Cardiac septum (tissue), 1 donor: ENCODE data around the gene PEMT. TPM values are rescaled to one million over a fixed set of nuclear protein-coding genes. Genes with fewer than 3 reads are reported as not detected.
"Not testable (repeated sequence)": the region's sequence is repeated elsewhere in the genome, so short reads cannot be mapped to it uniquely, and the experiment has no call there.

Experiments used
- DNase-seq: peaks from one replicate; pipeline ENCODE4 v3.0.0-alpha.2; 2020; ENCODE audit warnings: low spot score
- intact Hi-C: fragments of 100-400 bp; cut with DNase I; formaldehyde crosslinking; loops from one replicate; pipeline ENCODE4 v1.14.0; 2022
- total RNA-seq: library from RNA; stranded (reverse); fragmentation: NEBNext Ultra II Directional; extraction: Animal tissue kit (Norgen Biotek cat#: 25700); gene quantifications from one replicate; pipeline ENCODE4 v1.2.1, GENCODE V29; 2021
- donor health status: DM: no; HTN: no; CAD: no.

PEMT gene
- total RNA-seq, 1 donor from 2014 or later, result 16.8 TPM

- intact Hi-C loops, result loop anchor here (5.0 kb wide), 1 partner anchor 90 kb away; no protein-coding TSS in a partner anchor
- DNase-seq, result peak; percentile 95
Measured at GRCh38 chr17:17476865-17477467, 114.5 kb downstream of the PEMT start, which contains the start of gene MED9. MED9 (plus strand) TSS chr17:17477000; CDS start chr17:17477042, 42 bp downstream.

- no peak for DNase-seq
Measured at GRCh38 chr17:17474341-17474740, 117.2 kb downstream of the PEMT start.

GRCh38 chr17:17472333-17472920 is 119.1 kb downstream of the PEMT start:
- intact Hi-C loops, result no loop called here
- DNase-seq, result no peak

More at GRCh38 chr17:17474341-17474740, 117.2 kb downstream of the PEMT start:
- intact Hi-C loops, result no loop called here

- intact Hi-C loops, result no loop called here
- no peak for DNase-seq
Measured at GRCh38 chr17:17469996-17470395, 121.5 kb downstream of the PEMT start.

- no peak for DNase-seq
- intact Hi-C loops, result no loop called here
Measured at GRCh38 chr17:17469358-17469757, 122.2 kb downstream of the PEMT start.

GRCh38 chr17:17468217-17469010 is 123.1 kb downstream of the PEMT start:
- DNase-seq, result no peak
- intact Hi-C loops, result no loop called here

- DNase-seq, result no peak
- intact Hi-C loops, result no loop called here
Measured at GRCh38 chr17:17467720-17468119, 123.8 kb downstream of the PEMT start.

- intact Hi-C loops, result no loop called here
- no peak for DNase-seq
Measured at GRCh38 chr17:17467016-17467415, 124.5 kb downstream of the PEMT start.

- intact Hi-C loops, result no loop called here
- no peak for DNase-seq
Measured at GRCh38 chr17:17466511-17466910, 125.0 kb downstream of the PEMT start.

- intact Hi-C loops, result not testable (repeated sequence)
Measured at GRCh38 chr17:17465878-17466277, 125.6 kb downstream of the PEMT start.

GRCh38 chr17:17463821-17464220 is 127.7 kb downstream of the PEMT start:
- no peak for DNase-seq
- intact Hi-C loops, result no loop called here

More at GRCh38 chr17:17465878-17466277, 125.6 kb downstream of the PEMT start:
- DNase-seq, result not testable (repeated sequence)

- intact Hi-C loops, result no loop called here
- no peak for DNase-seq
Measured at GRCh38 chr17:17462048-17462824, 129.3 kb downstream of the PEMT start.

- no peak for DNase-seq
- intact Hi-C loops, result no loop called here
Measured at GRCh38 chr17:17460038-17460437, 131.5 kb downstream of the PEMT start.

GRCh38 chr17:17457680-17458079 is 133.8 kb downstream of the PEMT start:
- intact Hi-C loops, result loop anchor here (10.0 kb wide), 1 partner anchor 63 kb away; no protein-coding TSS in a partner anchor
- DNase-seq, result no peak

- intact Hi-C loops, result loop anchor here (10.0 kb wide), 1 partner anchor 61 kb away; no protein-coding TSS in a partner anchor
- DNase-seq, result no peak
Measured at GRCh38 chr17:17456251-17456650, 135.3 kb downstream of the PEMT start.

Other genes starting within 250 kb of the PEMT start
- gene MED9, start 114.7 kb downstream of the PEMT start, total RNA-seq, result 30.5 TPM
- gene RASD1, start 95.3 kb downstream of the PEMT start, total RNA-seq, result 4.4 TPM
- gene RAI1, start 89.8 kb upstream of the PEMT start, total RNA-seq, result 28.8 TPM
- 17.1 TPM for gene SREBF1, start 245.3 kb upstream of the PEMT start, total RNA-seq